HG02981 (cell line): Measurements from ENCODE around the gene PARP11.
"Not testable (repeated sequence)": the region's sequence is repeated elsewhere in the genome, so short reads cannot be mapped to it uniquely, and the experiment has no call there.

ENCODE experiments used
- ATAC-seq: cut with Tn5 transposase; IDR thresholded peaks from one replicate; pipeline ENCODE4 v1.9.1; 2021; ENCODE audit warnings: mild to moderate bottlenecking, moderate library complexity; ENCODE audit not compliant: unreplicated experiment

The PARP11 gene

GRCh38 chr12:3882896-3883564 lies 9.8 kb upstream of the PARP11 start:
- ATAC-seq, result no peak

- ATAC-seq, result no peak
Observed at GRCh38 chr12:3882406-3882805, 9.2 kb upstream of the PARP11 start.

GRCh38 chr12:3881281-3881950 lies 8.2 kb upstream of the PARP11 start:
- ATAC-seq, result no peak

GRCh38 chr12:3879846-3880245 lies 6.6 kb upstream of the PARP11 start:
- no peak for ATAC-seq

GRCh38 chr12:3871356-3871755 lies 1.8 kb downstream of the PARP11 start:
- ATAC-seq, result no peak

- no peak for ATAC-seq
Observed at GRCh38 chr12:3869865-3870264, 3.3 kb downstream of the PARP11 start.

- no peak for ATAC-seq
Observed at GRCh38 chr12:3869433-3869832, 3.8 kb downstream of the PARP11 start.

GRCh38 chr12:3863756-3864155 lies 9.4 kb downstream of the PARP11 start:
- ATAC-seq, result no peak

GRCh38 chr12:3842517-3842916 lies 30.7 kb downstream of the PARP11 start:
- no peak for ATAC-seq

GRCh38 chr12:3841783-3842182 lies 31.4 kb downstream of the PARP11 start:
- no peak for ATAC-seq

- ATAC-seq, result not testable (repeated sequence)
Observed at GRCh38 chr12:3840833-3841232, 32.4 kb downstream of the PARP11 start.

- not testable (repeated sequence) for ATAC-seq
Observed at GRCh38 chr12:3839745-3840144, 33.5 kb downstream of the PARP11 start.

- not testable (repeated sequence) for ATAC-seq
Observed at GRCh38 chr12:3838701-3839548, 34.3 kb downstream of the PARP11 start.

- no peak for ATAC-seq
Observed at GRCh38 chr12:3838076-3838475, 35.1 kb downstream of the PARP11 start.

GRCh38 chr12:3837049-3837448 lies 36.1 kb downstream of the PARP11 start:
- no peak for ATAC-seq

GRCh38 chr12:3836641-3837040 lies 36.6 kb downstream of the PARP11 start:
- no peak for ATAC-seq

GRCh38 chr12:3835914-3836313 lies 37.3 kb downstream of the PARP11 start:
- ATAC-seq, result no peak

GRCh38 chr12:3834774-3835173 lies 38.4 kb downstream of the PARP11 start:
- ATAC-seq, result no peak

GRCh38 chr12:3833670-3834310 lies 39.4 kb downstream of the PARP11 start:
- ATAC-seq, result no peak

GRCh38 chr12:3832738-3833137 lies 40.5 kb downstream of the PARP11 start:
- ATAC-seq, result no peak

GRCh38 chr12:3828888-3829287 lies 44.3 kb downstream of the PARP11 start:
- no peak for ATAC-seq
